Neural cell (in vitro differentiated cells): ENCODE data around the gene RWDD1. TPM values are rescaled to one million over a fixed set of nuclear protein-coding genes. Genes with fewer than 3 reads are reported as not detected.

Experiments used
- H2AFZ ChIP-seq: fragments of 200-600, 300-800 bp; sonication (generic), shearing (Covaris generic); 2 replicates; pipeline ENCODE4 v1.6.0; 2014; ENCODE audit warnings: low read depth, mild to moderate bottlenecking, antibody characterized with exemption, low read length, moderate library complexity
- H3F3A ChIP-seq: fragments of 200-600 bp; shearing (Covaris generic); 2 replicates; pipeline ENCODE4 v1.6.1; 2016; ENCODE audit warnings: mild to moderate bottlenecking, moderate library complexity, mixed read lengths, antibody characterized with exemption, low read length; ENCODE audit not compliant: insufficient read depth, poor library complexity, severe bottlenecking
- H3K27ac ChIP-seq: fragments of 200-600, 300-800 bp; sonication (generic), shearing (Covaris generic); 2 replicates; pipeline ENCODE4 v1.5.1; 2014; ENCODE audit warnings: mild to moderate bottlenecking, low read length, moderate library complexity
- H3K27me3 ChIP-seq: fragments of 300-800, 200-600 bp; sonication (generic), shearing (Covaris generic); 2 replicates; pipeline ENCODE4 v1.6.0; 2014; ENCODE audit warnings: mild to moderate bottlenecking, low read depth, low read length, moderate library complexity; ENCODE audit not compliant: insufficient read depth
- H3K36me3 ChIP-seq: fragments of 300-800, 200-600 bp; sonication (generic), shearing (Covaris generic); 2 replicates; pipeline ENCODE4 v1.5.1; 2014; ENCODE audit warnings: mild to moderate bottlenecking, antibody characterized with exemption, low read length, moderate library complexity; ENCODE audit not compliant: insufficient read depth
- H3K4me2 ChIP-seq: fragments of 300-800, 200-600 bp; sonication (generic), shearing (Covaris generic); 2 replicates; pipeline ENCODE4 v1.6.0; 2014; ENCODE audit warnings: mild to moderate bottlenecking, low read length
- H3K4me3 ChIP-seq: fragments of 300-800, 200-600 bp; sonication (generic), shearing (Covaris generic); 2 replicates; pipeline ENCODE4 v1.5.1; 2014; ENCODE audit warnings: mild to moderate bottlenecking, low read length, moderate library complexity
- H3K79me2 ChIP-seq: fragments of 200-600 bp; shearing (Covaris generic); replicated peaks from 2 replicates; pipeline ENCODE4 v1.6.0; 2014; ENCODE audit warnings: mild to moderate bottlenecking, low read length, moderate library complexity; ENCODE audit not compliant: insufficient read depth
- H3K9ac ChIP-seq: fragments of 300-800, 200-600 bp; sonication (generic), shearing (Covaris generic); 2 replicates; pipeline ENCODE4 v1.6.1; 2016; ENCODE audit warnings: mild to moderate bottlenecking, low read length, mixed read lengths
- H3K9me2 ChIP-seq: fragments of 200-600 bp; shearing (Covaris generic); 2 replicates; pipeline ENCODE4 v1.6.1; 2016; ENCODE audit warnings: mild to moderate bottlenecking, low read length, mixed read lengths; ENCODE audit not compliant: insufficient read depth
- H3K9me3 ChIP-seq: fragments of 200-600, 300-800 bp; sonication (generic), shearing (Covaris generic); 2 replicates; pipeline ENCODE4 v1.6.1; 2016; ENCODE audit warnings: mild to moderate bottlenecking, mixed run types, low read length, moderate library complexity, mixed read lengths
- H4K20me1 ChIP-seq: fragments of 200-600 bp; shearing (Covaris generic); 2 replicates; pipeline ENCODE4 v1.6.1; 2016; ENCODE audit warnings: mild to moderate bottlenecking, mixed run types; ENCODE audit not compliant: insufficient read depth
- CTCF ChIP-seq: fragments of 450-650 bp; IDR thresholded peaks from 2 replicates; pipeline ENCODE4 v1.5.1; 2014; ENCODE audit warnings: antibody characterized with exemption, mild to moderate bottlenecking, moderate library complexity; ENCODE audit not compliant: poor library complexity, severe bottlenecking
- EP300 ChIP-seq: fragments of 450-650 bp; conservative IDR thresholded peaks from 2 replicates; pipeline ENCODE4 v1.6.1; 2014; ENCODE audit warnings: antibody characterized with exemption, mild to moderate bottlenecking, moderate library complexity; ENCODE audit not compliant: poor library complexity, severe bottlenecking
- EZH2 ChIP-seq: fragments of 200-600, 300-800 bp; shearing (Covaris generic), sonication (generic); IDR thresholded peaks from 2 replicates; pipeline ENCODE4 v1.6.1; 2014; ENCODE audit warnings: antibody characterized with exemption, low read length, borderline replicate concordance, mild to moderate bottlenecking; ENCODE audit not compliant: insufficient read depth, poor library complexity, severe bottlenecking
- MXI1 ChIP-seq: fragments of 450-650 bp; conservative IDR thresholded peaks from 2 replicates; pipeline ENCODE4 v1.6.1; 2014; ENCODE audit warnings: antibody characterized with exemption, mild to moderate bottlenecking; ENCODE audit not compliant: poor library complexity, severe bottlenecking
- POLR2AphosphoS5 ChIP-seq: IDR thresholded peaks from 2 replicates; pipeline ENCODE4 v1.6.1; 2012
- RAD21 ChIP-seq: fragments of 450-650 bp; conservative IDR thresholded peaks from 2 replicates; pipeline ENCODE4 v1.6.1; 2014; ENCODE audit warnings: antibody characterized with exemption, mild to moderate bottlenecking, moderate library complexity
- SMC3 ChIP-seq: fragments of 450-650 bp; conservative IDR thresholded peaks from 2 replicates; pipeline ENCODE4 v1.6.1; 2014; ENCODE audit warnings: antibody characterized with exemption, mild to moderate bottlenecking, moderate library complexity; ENCODE audit not compliant: poor library complexity
- TAF1 ChIP-seq: IDR thresholded peaks from 2 replicates; pipeline ENCODE4 v1.6.1; 2012; ENCODE audit warnings: low read depth
- polyA plus RNA-seq: library from polyadenylated mRNA; depleted of rRNA; stranded (reverse); fragments of >200 nt; gene quantifications from 2 replicates; pipeline ENCODE4 v1.2.3, GENCODE V29; 2014
- TF ChIP-seq, protein P1 (sequence below): IDR thresholded peaks from 2 replicates; pipeline ENCODE4 v1.6.1; 2012; ENCODE audit warnings: borderline replicate concordance

The RWDD1 gene
- polyA plus RNA-seq, 1 donor from 2014 or later = 83.3 TPM

DNA sequence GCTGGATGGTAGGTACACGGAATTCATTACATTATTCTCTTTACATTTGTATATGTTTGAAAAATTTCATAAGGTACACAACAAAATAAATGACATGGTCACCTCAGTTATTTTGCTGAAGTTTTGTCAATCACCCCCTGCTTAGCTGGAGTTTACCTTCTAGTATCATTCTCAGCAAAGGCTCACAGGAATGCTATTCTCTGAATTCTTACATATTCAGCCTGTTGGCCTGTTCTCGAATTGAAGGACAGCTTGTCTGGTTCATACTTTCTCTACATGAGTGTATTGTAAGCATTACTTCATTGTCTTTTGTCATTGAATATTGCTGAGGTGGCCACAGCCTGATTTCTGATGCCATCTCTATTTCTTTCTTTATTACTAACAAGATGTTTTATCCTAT is 47.1 kb upstream of the RWDD1 start:
- H3K9ac ChIP-seq = no peak overlapping the region
- no peaks in the 10 kb centered on the region for H3F3A ChIP-seq
- H3K27ac ChIP-seq = no peak overlapping the region
- no peaks in the 10 kb centered on the region for H3K9me2 ChIP-seq
- TF ChIP-seq RAD21 = no peak
- no peak for TF ChIP-seq CTCF
- no peak for TF ChIP-seq TAF1
- no peak for TF ChIP-seq SMC3
- TF ChIP-seq, protein P1, sequence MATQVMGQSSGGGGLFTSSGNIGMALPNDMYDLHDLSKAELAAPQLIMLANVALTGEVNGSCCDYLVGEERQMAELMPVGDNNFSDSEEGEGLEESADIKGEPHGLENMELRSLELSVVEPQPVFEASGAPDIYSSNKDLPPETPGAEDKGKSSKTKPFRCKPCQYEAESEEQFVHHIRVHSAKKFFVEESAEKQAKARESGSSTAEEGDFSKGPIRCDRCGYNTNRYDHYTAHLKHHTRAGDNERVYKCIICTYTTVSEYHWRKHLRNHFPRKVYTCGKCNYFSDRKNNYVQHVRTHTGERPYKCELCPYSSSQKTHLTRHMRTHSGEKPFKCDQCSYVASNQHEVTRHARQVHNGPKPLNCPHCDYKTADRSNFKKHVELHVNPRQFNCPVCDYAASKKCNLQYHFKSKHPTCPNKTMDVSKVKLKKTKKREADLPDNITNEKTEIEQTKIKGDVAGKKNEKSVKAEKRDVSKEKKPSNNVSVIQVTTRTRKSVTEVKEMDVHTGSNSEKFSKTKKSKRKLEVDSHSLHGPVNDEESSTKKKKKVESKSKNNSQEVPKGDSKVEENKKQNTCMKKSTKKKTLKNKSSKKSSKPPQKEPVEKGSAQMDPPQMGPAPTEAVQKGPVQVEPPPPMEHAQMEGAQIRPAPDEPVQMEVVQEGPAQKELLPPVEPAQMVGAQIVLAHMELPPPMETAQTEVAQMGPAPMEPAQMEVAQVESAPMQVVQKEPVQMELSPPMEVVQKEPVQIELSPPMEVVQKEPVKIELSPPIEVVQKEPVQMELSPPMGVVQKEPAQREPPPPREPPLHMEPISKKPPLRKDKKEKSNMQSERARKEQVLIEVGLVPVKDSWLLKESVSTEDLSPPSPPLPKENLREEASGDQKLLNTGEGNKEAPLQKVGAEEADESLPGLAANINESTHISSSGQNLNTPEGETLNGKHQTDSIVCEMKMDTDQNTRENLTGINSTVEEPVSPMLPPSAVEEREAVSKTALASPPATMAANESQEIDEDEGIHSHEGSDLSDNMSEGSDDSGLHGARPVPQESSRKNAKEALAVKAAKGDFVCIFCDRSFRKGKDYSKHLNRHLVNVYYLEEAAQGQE = no peak
- no peak for TF ChIP-seq MXI1
- no peak for TF ChIP-seq POLR2AphosphoS5
- no peak for TF ChIP-seq EZH2
- no peak for TF ChIP-seq EP300
- H3K36me3 ChIP-seq = no peaks in the 10 kb centered on the region
- no peak overlapping the region for H3K4me3 ChIP-seq
- H3K27me3 ChIP-seq = no peaks in the 10 kb centered on the region
- H2AFZ ChIP-seq = no peak overlapping the region
- H3K9me3 ChIP-seq = no peaks in the 10 kb centered on the region
- no peaks in the 10 kb centered on the region for H4K20me1 ChIP-seq
- no peaks in the 10 kb centered on the region for H3K79me2 ChIP-seq
- H3K4me2 ChIP-seq = no peak overlapping the region

- Histone ChIP-seq H3F3A (no peaks in the 10 kb centered on the region), H3K9me3 (no peaks in the 10 kb centered on the region), H4K20me1 (no peaks in the 10 kb centered on the region), H3K27ac (no peak overlapping the region), H2AFZ (no peak overlapping the region), H3K9me2 (no peaks in the 10 kb centered on the region), H3K79me2 (no peaks in the 10 kb centered on the region), H3K4me2 (no peak overlapping the region), H3K4me3 (no peak overlapping the region), H3K9ac (no peak overlapping the region), H3K36me3 (no peaks in the 10 kb centered on the region), H3K27me3 (no peaks in the 10 kb centered on the region)
- no peak for TF ChIP-seq TAF1
- TF ChIP-seq CTCF = no peak
- TF ChIP-seq MXI1 = no peak
- TF ChIP-seq POLR2AphosphoS5 = no peak
- TF ChIP-seq RAD21 = no peak
- no peak for TF ChIP-seq EP300
- TF ChIP-seq, protein P1 = no peak
- TF ChIP-seq EZH2 = no peak
- no peak for TF ChIP-seq SMC3
Observed at GRCh38 chr6:116528133-116528532, 43.2 kb upstream of the RWDD1 start.
